PFSK-1 (cell line): ENCODE measurements around the gene BTG2.

Experiments
- FOXP2 ChIP-seq: optimal IDR thresholded peaks from 2 replicates; pipeline ENCODE3; 2011; ENCODE audit warnings: borderline replicate concordance, control low read depth, inconsistent platforms; ENCODE audit not compliant: insufficient read depth; ENCODE audit errors: extremely low read length, extremely low read depth
- POLR2AphosphoS5 ChIP-seq: IDR thresholded peaks from 2 replicates; pipeline ENCODE4 v1.6.1; 2012; ENCODE audit warnings: low read depth, mild to moderate bottlenecking, control low read depth, low read length, moderate library complexity
- REST ChIP-seq, 2 experiments: IDR thresholded peaks; 2 replicates each; pipeline versions ENCODE4 v1.6.1 to v1.8.0; 2011 to 2012; ENCODE audit warnings: low read depth in 2 of 2, low read length in 2 of 2, control low read depth in 1 of 2, inconsistent platforms in 1 of 2, mild to moderate bottlenecking in 1 of 2, moderate library complexity in 1 of 2; ENCODE audit not compliant: insufficient read depth in 1 of 2
- SIN3A ChIP-seq: IDR thresholded peaks from 2 replicates; pipeline ENCODE4 v1.6.1; 2012; ENCODE audit warnings: mild to moderate bottlenecking, low read length, moderate library complexity, borderline replicate concordance; ENCODE audit not compliant: insufficient read depth
- TAF1 ChIP-seq: IDR thresholded peaks from 2 replicates; pipeline ENCODE4 v1.6.1; 2012; ENCODE audit warnings: low read length, control low read depth, borderline replicate concordance; ENCODE audit not compliant: insufficient read depth

GRCh38 chr1:203327684-203328457 lies 22.6 kb downstream of the BTG2 start:
- no peak for TF ChIP-seq POLR2AphosphoS5
- no peak for TF ChIP-seq SIN3A
- no peak for TF ChIP-seq REST (IDR thresholded peaks at IDR 0.05; ENCODE audit: insufficient read depth in 1 of 2, low read depth in 2 of 2, low read length in 2 of 2)
- no peak for TF ChIP-seq TAF1
- TF ChIP-seq FOXP2, result no peak
